ENCODE data around the gene MYH9. TPM values are rescaled to one million over a fixed set of nuclear protein-coding genes. Genes with fewer than 3 reads are reported as not detected.

The MYH9 gene
- total and polyA plus RNA-seq, 2 donors (not counting 1 experiment from before 2014, with no cell fraction given), result 108 to 554 TPM

- Histone ChIP-seq H2AFZ (ENCODE audit: insufficient read depth, low read depth, low read length, poor library complexity, severe bottlenecking) (no peak overlapping the region), H3K4me2 (replicated peaks; ENCODE audit: low read depth, low read length, poor library complexity, severe bottlenecking) (no peak overlapping the region), H4K20me1 (ENCODE audit: control insufficient read depth, insufficient read depth, low read length, poor library complexity, severe bottlenecking) (peaks cover 90% of the 10 kb centered on the region), H3K27ac (ENCODE audit: low read length in 2 of 2) (no peak overlapping the region), H3K4me1 (ENCODE audit: control insufficient read depth in 2 of 2, insufficient read depth in 2 of 2, low read length in 2 of 2) (no peaks in the 10 kb centered on the region), H3K79me2 (ENCODE audit: control insufficient read depth, insufficient read depth, low read length) (peaks cover 63% of the 10 kb centered on the region), H3K36me3 (replicated peaks in 1 of 2; ENCODE audit: control extremely low read depth in 1 of 2, control insufficient read depth in 1 of 2, extremely low read depth in 1 of 2, insufficient read depth in 2 of 2, low read length in 1 of 2) (peaks cover 11 to 92% of the 10 kb centered on the region in 2 experiments), H3K9ac (ENCODE audit: low read length) (no peak overlapping the region), H3K27me3 (replicated peaks in 1 of 4; ENCODE audit: control extremely low read depth in 1 of 4, control insufficient read depth in 3 of 4, insufficient read depth in 4 of 4, low read length in 3 of 4) (no peaks in the 10 kb centered on the region), H3K9me3 (ENCODE audit: control extremely low read depth in 1 of 3, control insufficient read depth in 2 of 3, insufficient read depth in 1 of 3, low read length in 2 of 3) (no peaks in the 10 kb centered on the region), H3K4me3 (ENCODE audit: control extremely low read depth in 1 of 5, extremely low read depth in 1 of 5, insufficient read depth in 1 of 5, low read depth in 2 of 5, low read length in 4 of 5) (no peak overlapping the region)
- ChIA-PET CTCF (interaction anchor here (1.2 to 24.9 kb wide), 4 partner anchors 10 to 169 kb away, joined by 3 to 607 read pairs (median 20); partner anchors contain the start of gene TXN2), POLR2A (interaction anchor here (0.6 kb wide), 1 partner anchor 141 kb away, joined by 8 read pairs; no protein-coding TSS in a partner anchor)
- no peak for ATAC-seq (ENCODE audit: low read depth)
- WGBS (ENCODE audit: insufficient coverage), result 91% methylated on average over 17 of the region's 18 CpGs
- Mint-ChIP-seq H3K4me3 (no peak overlapping the region), H3K27ac (no peak overlapping the region), H3K9me3 (ENCODE audit: insufficient read depth) (no peaks in the 10 kb centered on the region), H3K4me1 (peaks cover 2% of the 10 kb centered on the region), H3K27me3 (no peaks in the 10 kb centered on the region)
- no peak for DNase-seq
- no peak for TF ChIP-seq EZH2 (IDR thresholded peaks at IDR 0.05; ENCODE audit: borderline replicate concordance, insufficient read depth, low read depth, low read length, poor library complexity, severe bottlenecking)
- TF ChIP-seq CTCF (IDR thresholded peaks at IDR 0.05), result no peak
- intact Hi-C loops (cut with micrococcal nuclease), result no loop called here
Observed at GRCh38 chr22:36311386-36312085, 76.2 kb downstream of the MYH9 start.

- ChIA-PET CTCF (interaction anchor here (1.5 to 24.9 kb wide), 2 partner anchors 22 to 171 kb away, joined by 5 to 607 read pairs; partner anchors contain the start of gene TXN2), POLR2A (no interaction called here)
- no peaks in the 10 kb centered on the region for H3K4me1 ChIP-seq (ENCODE audit: control insufficient read depth in 2 of 2, insufficient read depth in 2 of 2, low read length in 2 of 2)
- peaks cover 11 to 94% of the 10 kb centered on the region in 2 experiments for H3K36me3 ChIP-seq (replicated peaks in 1 of 2; ENCODE audit: control extremely low read depth in 1 of 2, control insufficient read depth in 1 of 2, extremely low read depth in 1 of 2, insufficient read depth in 2 of 2, low read length in 1 of 2)
- no peak overlapping the region for H3K4me2 ChIP-seq (replicated peaks; ENCODE audit: low read depth, low read length, poor library complexity, severe bottlenecking)
- no peak overlapping the region for H3K4me3 ChIP-seq (ENCODE audit: control extremely low read depth in 1 of 5, extremely low read depth in 1 of 5, insufficient read depth in 1 of 5, low read depth in 2 of 5, low read length in 4 of 5)
- TF ChIP-seq EZH2 (IDR thresholded peaks at IDR 0.05; ENCODE audit: borderline replicate concordance, insufficient read depth, low read depth, low read length, poor library complexity, severe bottlenecking), result no peak
- TF ChIP-seq CTCF (IDR thresholded peaks at IDR 0.05), result no peak
- Mint-ChIP-seq H3K4me3 (no peak overlapping the region), H3K4me1 (no peaks in the 10 kb centered on the region), H3K27ac (no peak overlapping the region), H3K9me3 (ENCODE audit: insufficient read depth) (no peaks in the 10 kb centered on the region), H3K27me3 (no peaks in the 10 kb centered on the region)
- no peaks in the 10 kb centered on the region for H3K9me3 ChIP-seq (ENCODE audit: control extremely low read depth in 1 of 3, control insufficient read depth in 2 of 3, insufficient read depth in 1 of 3, low read length in 2 of 3)
- peaks cover 95% of the 10 kb centered on the region for H4K20me1 ChIP-seq (ENCODE audit: control insufficient read depth, insufficient read depth, low read length, poor library complexity, severe bottlenecking)
- intact Hi-C loops (cut with micrococcal nuclease), result no loop called here
- peaks cover 57% of the 10 kb centered on the region for H3K79me2 ChIP-seq (ENCODE audit: control insufficient read depth, insufficient read depth, low read length)
- H3K27ac ChIP-seq (ENCODE audit: low read length in 2 of 2), result no peak overlapping the region
- no peak overlapping the region for H2AFZ ChIP-seq (ENCODE audit: insufficient read depth, low read depth, low read length, poor library complexity, severe bottlenecking)
- no peak for ATAC-seq (ENCODE audit: low read depth)
- no peak overlapping the region for H3K9ac ChIP-seq (ENCODE audit: low read length)
- no peaks in the 10 kb centered on the region for H3K27me3 ChIP-seq (replicated peaks in 1 of 4; ENCODE audit: control extremely low read depth in 1 of 4, control insufficient read depth in 3 of 4, insufficient read depth in 4 of 4, low read length in 3 of 4)
- 97% methylated on average over 15 of the region's 17 CpGs for WGBS (ENCODE audit: insufficient coverage)
- DNase-seq, result no peak
Observed at GRCh38 chr22:36308880-36309279, 78.9 kb downstream of the MYH9 start.
